Osteocyte (in vitro differentiated cells): ENCODE data around the gene TELO2. TPM values are rescaled to one million over a fixed set of nuclear protein-coding genes. Genes with fewer than 3 reads are reported as not detected.

Experiments
- DNase-seq: peaks from one replicate; pipeline ENCODE4 v3.0.0; 2021; ENCODE audit warnings: mixed read lengths; ENCODE audit not compliant: unreplicated experiment; ENCODE audit errors: extremely low spot score
- H3K27ac Mint-ChIP-seq: one replicate; pipeline ENCODE4 v1.8.0; 2021; ENCODE audit warnings: mild to moderate bottlenecking, mixed read lengths; ENCODE audit not compliant: unreplicated experiment
- H3K27me3 Mint-ChIP-seq: one replicate; pipeline ENCODE4 v1.8.0; 2021; ENCODE audit warnings: mixed read lengths; ENCODE audit not compliant: unreplicated experiment
- H3K36me3 Mint-ChIP-seq: one replicate; pipeline ENCODE4 v1.8.0; 2021; ENCODE audit warnings: mixed read lengths; ENCODE audit not compliant: unreplicated experiment
- H3K4me1 Mint-ChIP-seq: one replicate; pipeline ENCODE4 v1.8.0; 2021; ENCODE audit warnings: mixed read lengths; ENCODE audit not compliant: unreplicated experiment
- H3K4me3 Mint-ChIP-seq: one replicate; pipeline ENCODE4 v1.8.0; 2021; ENCODE audit warnings: mild to moderate bottlenecking, moderate library complexity, mixed read lengths; ENCODE audit not compliant: unreplicated experiment
- H3K9me3 Mint-ChIP-seq: one replicate; pipeline ENCODE4 v1.8.0; 2021; ENCODE audit warnings: mixed read lengths; ENCODE audit not compliant: unreplicated experiment
- CTCF ChIP-seq: fragments of 200-600 bp; sonication (generic); IDR thresholded peaks from 2 replicates; pipeline ENCODE4 v1.5.0; 2021; ENCODE audit warnings: antibody characterized with exemption, mild to moderate bottlenecking, moderate library complexity
- total RNA-seq: library from RNA; stranded (reverse); gene quantifications from 2 replicates; pipeline ENCODE4 v1.2.1, GENCODE V29; 2021

TELO2 gene
- total RNA-seq, 1 donor from 2014 or later, result 37.8 TPM

GRCh38 chr16:1540556-1540855 is 47.3 kb downstream of the TELO2 start:
- Mint-ChIP-seq H3K27me3 (no peaks in the 10 kb centered on the region), H3K9me3 (no peaks in the 10 kb centered on the region), H3K36me3 (peaks cover 19% of the 10 kb centered on the region), H3K27ac (no peak overlapping the region), H3K4me1 (peaks cover 21% of the 10 kb centered on the region), H3K4me3 (no peak overlapping the region)
- DNase-seq, result no peak
- TF ChIP-seq CTCF, result no peak

GRCh38 chr16:1541293-1542165 is 48.4 kb downstream of the TELO2 start:
- no peak overlapping the region for H3K4me3 Mint-ChIP-seq
- no peak overlapping the region for H3K27ac Mint-ChIP-seq
- peaks cover 16% of the 10 kb centered on the region for H3K4me1 Mint-ChIP-seq
- H3K9me3 Mint-ChIP-seq, result no peaks in the 10 kb centered on the region
- TF ChIP-seq CTCF, result no peak
- H3K36me3 Mint-ChIP-seq, result peaks cover 19% of the 10 kb centered on the region
- DNase-seq, result no peak
- H3K27me3 Mint-ChIP-seq, result no peaks in the 10 kb centered on the region

GRCh38 chr16:1542166-1542500 is 49.0 kb downstream of the TELO2 start:
- Mint-ChIP-seq H3K27ac (no peak overlapping the region), H3K4me3 (no peak overlapping the region), H3K27me3 (no peaks in the 10 kb centered on the region), H3K36me3 (peaks cover 14% of the 10 kb centered on the region), H3K4me1 (peaks cover 12% of the 10 kb centered on the region), H3K9me3 (no peaks in the 10 kb centered on the region)
- DNase-seq, result no peak
- TF ChIP-seq CTCF, result no peak

- H3K9me3 Mint-ChIP-seq, result no peaks in the 10 kb centered on the region
- no peak for DNase-seq
- H3K4me1 Mint-ChIP-seq, result peaks cover 13% of the 10 kb centered on the region
Observed at GRCh38 chr16:1542533-1542932, 49.4 kb downstream of the TELO2 start.

More at GRCh38 chr16:1542533-1542932, 49.4 kb downstream of the TELO2 start:
- no peak overlapping the region for H3K4me3 Mint-ChIP-seq
- H3K27me3 Mint-ChIP-seq, result no peaks in the 10 kb centered on the region
- TF ChIP-seq CTCF, result no peak
- H3K36me3 Mint-ChIP-seq, result peaks cover 13% of the 10 kb centered on the region
- H3K27ac Mint-ChIP-seq, result no peak overlapping the region
